ENCODE measurements around the gene ELFN1.

DNA sequence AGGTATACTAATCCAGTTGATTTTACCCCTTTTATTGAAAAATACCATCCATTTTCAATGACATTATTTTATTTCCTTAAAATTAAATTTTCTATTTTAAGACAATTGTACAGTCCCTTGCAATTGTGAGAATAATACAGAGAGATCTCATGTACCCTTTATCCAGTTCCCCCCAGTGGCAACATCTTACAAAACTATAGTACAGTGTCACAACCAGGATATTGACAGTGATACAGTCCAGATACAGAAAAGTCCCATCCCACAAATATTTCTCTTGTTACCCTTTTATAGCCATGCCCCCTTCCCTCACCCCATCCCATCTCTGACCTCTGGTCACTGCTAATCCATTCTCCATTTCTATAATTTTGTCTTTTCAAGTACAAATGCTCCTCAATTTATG is 18.5 kb downstream of the ELFN1 start:
- TF ChIP-seq, protein P1, sequence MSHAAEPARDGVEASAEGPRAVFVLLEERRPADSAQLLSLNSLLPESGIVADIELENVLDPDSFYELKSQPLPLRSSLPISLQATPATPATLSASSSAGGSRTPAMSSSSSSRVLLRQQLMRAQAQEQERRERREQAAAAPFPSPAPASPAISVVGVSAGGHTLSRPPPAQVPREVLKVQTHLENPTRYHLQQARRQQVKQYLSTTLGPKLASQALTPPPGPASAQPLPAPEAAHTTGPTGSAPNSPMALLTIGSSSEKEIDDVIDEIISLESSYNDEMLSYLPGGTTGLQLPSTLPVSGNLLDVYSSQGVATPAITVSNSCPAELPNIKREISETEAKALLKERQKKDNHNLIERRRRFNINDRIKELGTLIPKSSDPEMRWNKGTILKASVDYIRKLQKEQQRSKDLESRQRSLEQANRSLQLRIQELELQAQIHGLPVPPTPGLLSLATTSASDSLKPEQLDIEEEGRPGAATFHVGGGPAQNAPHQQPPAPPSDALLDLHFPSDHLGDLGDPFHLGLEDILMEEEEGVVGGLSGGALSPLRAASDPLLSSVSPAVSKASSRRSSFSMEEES (CRISPR knock-in tag; IDR thresholded peaks at IDR 0.05): no peak
- TF ChIP-seq THRAP3 (IDR thresholded peaks at IDR 0.05; ENCODE audit: borderline replicate concordance): no peak
- no peak for TF ChIP-seq NR3C1 (CRISPR knock-in tag; IDR thresholded peaks at IDR 0.05)
- TF ChIP-seq YY1 (IDR thresholded peaks at IDR 0.05; ENCODE audit: borderline replicate concordance in 1 of 3, control insufficient read depth in 1 of 3, extremely low read depth in 1 of 3, insufficient read depth in 3 of 3, insufficient read length in 1 of 3, insufficient replicate concordance in 2 of 3, low read depth in 1 of 3, low read length in 2 of 3): no peak
- TF ChIP-seq, protein P2, sequence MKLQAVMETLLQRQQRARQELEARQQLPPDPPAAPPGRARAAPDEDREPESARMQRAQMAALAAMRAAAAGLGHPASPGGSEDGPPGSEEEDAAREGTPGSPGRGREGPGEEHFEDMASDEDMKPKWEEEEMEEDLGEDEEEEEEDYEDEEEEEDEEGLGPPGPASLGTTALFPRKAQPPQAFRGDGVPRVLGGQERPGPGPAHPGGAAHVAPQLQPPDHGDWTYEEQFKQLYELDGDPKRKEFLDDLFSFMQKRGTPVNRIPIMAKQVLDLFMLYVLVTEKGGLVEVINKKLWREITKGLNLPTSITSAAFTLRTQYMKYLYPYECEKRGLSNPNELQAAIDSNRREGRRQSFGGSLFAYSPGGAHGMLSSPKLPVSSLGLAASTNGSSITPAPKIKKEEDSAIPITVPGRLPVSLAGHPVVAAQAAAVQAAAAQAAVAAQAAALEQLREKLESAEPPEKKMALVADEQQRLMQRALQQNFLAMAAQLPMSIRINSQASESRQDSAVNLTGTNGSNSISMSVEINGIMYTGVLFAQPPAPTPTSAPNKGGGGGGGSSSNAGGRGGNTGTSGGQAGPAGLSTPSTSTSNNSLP (IDR thresholded peaks at IDR 0.05; ENCODE audit: borderline replicate concordance, low read depth, low read length): no peak
- no peak for TF ChIP-seq EP300 (IDR thresholded peaks at IDR 0.05; ENCODE audit: low read length)
- no peak for TF ChIP-seq CEBPB (tag; IDR thresholded peaks at IDR 0.05)
- TF ChIP-seq, protein P3, sequence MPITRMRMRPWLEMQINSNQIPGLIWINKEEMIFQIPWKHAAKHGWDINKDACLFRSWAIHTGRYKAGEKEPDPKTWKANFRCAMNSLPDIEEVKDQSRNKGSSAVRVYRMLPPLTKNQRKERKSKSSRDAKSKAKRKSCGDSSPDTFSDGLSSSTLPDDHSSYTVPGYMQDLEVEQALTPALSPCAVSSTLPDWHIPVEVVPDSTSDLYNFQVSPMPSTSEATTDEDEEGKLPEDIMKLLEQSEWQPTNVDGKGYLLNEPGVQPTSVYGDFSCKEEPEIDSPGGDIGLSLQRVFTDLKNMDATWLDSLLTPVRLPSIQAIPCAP (CRISPR knock-in tag; IDR thresholded peaks at IDR 0.05; ENCODE audit: borderline replicate concordance): no peak
- TF ChIP-seq POLR2AphosphoS5 (IDR thresholded peaks at IDR 0.05; ENCODE audit: control insufficient read depth, insufficient read depth, low read depth, low read length): no peak
- TF ChIP-seq RHOXF2B (CRISPR knock-in tag; conservative IDR thresholded peaks at IDR 0.05): no peak
- no peak for TF ChIP-seq GATA2 (CRISPR knock-in tag; IDR thresholded peaks at IDR 0.05)
- no peak for TF ChIP-seq NFE2 (IDR thresholded peaks at IDR 0.05; ENCODE audit: low read depth)
- TF ChIP-seq POU5F1 (IDR thresholded peaks at IDR 0.05; ENCODE audit: borderline replicate concordance, low read depth, low read length, partially characterized antibody): no peak
- TF ChIP-seq ZFX (CRISPR knock-in tag; IDR thresholded peaks at IDR 0.05): no peak
